Hematopoietic multipotent progenitor cell treated with erythropoietin and hydrocortisone succinate and interleukin-3 and kit ligand, for 8 days (in vitro differentiated cells): ENCODE data around the gene VPS41.

Experiments used
- DNase-seq: peaks from one replicate; pipeline ENCODE4 v3.0.0-alpha.2; 2015

The VPS41 gene

DNA sequence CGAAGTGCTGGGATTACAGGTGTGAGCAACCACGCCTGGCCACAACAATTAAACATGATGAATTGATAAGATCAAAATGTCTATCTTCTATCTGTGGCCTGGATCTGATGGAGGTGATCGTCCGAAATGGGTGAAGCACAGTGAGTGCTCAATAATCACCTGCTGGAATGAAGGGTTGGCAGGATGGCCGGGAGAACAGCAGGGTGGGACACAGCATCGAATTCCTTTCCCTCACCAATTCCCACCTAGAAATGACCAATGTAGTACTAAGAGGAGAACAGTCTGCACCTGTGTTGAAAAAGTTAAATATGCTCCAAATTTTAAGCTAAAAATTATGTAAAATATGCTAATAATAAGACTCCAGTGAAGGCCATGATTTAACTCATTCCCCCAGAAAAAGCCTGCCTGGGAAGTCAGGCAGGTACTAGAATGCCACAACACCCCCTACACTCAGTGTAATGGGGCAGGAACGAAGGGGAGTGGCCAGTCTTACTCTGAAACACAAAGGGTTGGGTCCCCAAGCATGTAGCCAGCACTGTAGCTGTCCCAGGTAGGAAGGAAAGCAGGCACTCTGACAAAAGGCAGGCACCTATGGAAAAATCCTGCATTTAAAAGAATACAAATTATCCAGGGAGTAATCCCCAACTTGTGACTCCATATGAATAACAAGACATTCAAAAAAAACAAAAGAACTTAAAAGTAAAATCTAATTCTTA lies 110.3 kb downstream of the VPS41 start:
- no peak for DNase-seq

DNA sequence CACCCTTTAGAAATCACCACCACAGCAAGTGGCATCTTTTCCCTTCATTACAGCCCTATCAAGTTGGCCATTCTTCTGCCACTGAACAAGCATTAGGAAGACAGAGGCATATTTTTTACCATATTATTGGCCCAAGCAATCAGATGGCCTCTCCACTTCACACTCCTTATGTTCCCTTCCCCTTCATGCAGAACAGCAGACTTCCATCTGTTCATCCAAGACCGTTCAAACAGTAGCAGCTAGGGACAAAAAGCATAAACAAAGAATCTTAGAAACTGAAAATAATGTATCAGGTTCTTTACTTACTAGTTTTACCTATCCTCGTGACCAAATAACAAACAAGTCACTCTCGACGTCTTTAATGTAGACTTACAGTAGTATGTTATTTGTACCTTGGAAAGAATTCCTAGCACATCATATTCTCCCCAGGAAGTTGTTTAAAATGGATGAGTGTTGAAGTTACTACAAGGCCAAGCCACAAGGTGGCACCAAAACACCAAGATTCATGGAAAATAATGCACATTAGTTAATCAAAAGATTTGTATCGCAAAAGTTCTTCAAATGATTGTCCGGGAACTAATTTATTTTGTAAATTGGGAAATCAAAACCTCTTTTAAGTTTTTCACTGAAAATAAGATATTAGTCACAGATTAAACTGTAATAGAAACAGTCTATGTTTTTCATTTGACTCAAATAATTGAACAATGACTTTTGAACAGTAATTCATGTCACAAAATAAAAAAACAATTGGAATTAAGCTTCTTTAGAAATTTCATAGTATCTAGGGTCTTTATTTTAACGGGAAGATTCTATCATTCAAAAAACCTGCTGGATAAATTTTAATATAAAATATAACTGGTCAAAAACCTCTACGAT lies 112.1 kb downstream of the VPS41 start:
- DNase-seq = peak; percentile 73

GRCh38 chr7:38795593-38795992 lies 113.4 kb downstream of the VPS41 start:
- DNase-seq = no peak

GRCh38 chr7:38781991-38782390 lies 127.0 kb downstream of the VPS41 start:
- no peak for DNase-seq

- DNase-seq = no peak
These were observed 131.4 kb downstream of the VPS41 start for GRCh38 chr7:38777609-38778008.

GRCh38 chr7:38775506-38776175 lies 133.3 kb downstream of the VPS41 start:
- DNase-seq = no peak

DNA sequence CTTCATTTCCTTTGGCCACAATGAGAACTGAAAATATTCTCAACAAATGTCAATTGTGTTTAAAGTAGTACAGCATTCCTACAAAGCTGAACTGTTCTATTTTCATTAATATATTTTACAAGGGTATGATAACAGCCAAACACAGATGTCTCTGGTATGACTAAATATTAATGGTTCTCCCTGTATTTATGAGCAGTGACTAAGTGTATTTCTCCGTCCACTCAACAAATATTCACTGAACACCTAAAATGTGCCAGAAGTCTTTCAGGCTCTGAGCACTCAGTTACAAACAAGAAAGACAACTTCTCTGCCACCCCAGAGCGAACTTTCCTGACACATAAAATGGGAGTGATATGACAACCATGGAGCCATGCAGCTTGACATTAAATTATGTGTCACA lies 135.6 kb downstream of the VPS41 start:
- no peak for DNase-seq

DNA sequence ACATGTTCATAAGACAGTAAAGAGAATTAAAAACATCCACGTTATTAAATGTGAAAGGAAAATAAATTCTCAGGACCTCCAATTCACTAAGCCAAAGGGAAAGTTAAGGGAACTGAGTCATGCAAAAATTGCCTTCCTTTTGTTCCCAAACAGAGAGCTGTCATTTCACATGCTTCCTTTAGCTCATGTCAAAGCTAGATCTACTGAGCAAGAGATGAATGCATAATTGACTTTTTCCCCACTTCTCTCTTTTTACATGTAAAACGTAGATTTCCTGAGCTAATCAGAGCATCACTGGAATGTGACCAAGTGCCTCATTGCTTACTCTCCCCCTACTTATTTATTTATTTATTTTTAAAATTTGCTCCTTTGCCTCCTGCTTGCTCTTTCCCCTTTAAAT lies 148.8 kb downstream of the VPS41 start:
- DNase-seq = no peak

DNA sequence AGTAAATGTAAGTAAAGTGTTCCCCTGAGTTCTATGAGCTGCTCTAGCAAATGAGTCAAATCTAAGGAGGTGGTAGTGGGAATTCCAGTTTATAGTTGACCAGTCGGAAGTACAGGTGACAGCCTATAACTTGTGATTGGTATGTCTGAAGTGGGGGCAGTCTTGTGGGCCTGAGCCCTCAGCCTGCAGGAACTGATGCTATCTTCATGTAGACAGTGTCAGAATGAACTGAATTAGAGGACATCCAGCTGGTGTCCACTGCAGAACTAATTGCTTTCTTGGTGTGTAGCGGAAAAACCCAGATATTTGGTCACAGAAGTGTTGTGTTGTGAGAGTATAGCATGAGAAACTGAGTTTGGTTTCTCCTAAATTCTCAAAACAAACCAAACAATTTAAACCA lies 150.0 kb downstream of the VPS41 start:
- DNase-seq = no peak

GRCh38 chr7:38757931-38758330 lies 151.1 kb downstream of the VPS41 start:
- DNase-seq = no peak

DNA sequence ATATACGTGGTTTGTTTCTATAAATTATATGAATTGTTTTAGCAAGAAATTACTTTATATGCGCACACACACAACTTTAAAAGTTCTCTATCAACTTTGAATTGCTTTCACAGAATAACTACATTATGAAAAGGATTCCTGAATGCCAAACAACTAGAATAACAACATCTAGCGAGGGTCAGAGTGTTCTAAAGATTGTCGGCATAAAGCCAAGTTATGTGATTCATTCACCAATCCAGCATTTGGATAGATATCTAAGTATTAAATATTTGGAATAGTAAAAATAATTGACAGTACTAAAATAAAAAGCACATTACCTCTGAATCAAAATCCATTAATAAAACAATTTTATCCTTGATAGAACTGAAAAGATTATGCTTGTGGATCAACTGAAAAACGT lies 152.5 kb downstream of the VPS41 start:
- no peak for DNase-seq

DNA sequence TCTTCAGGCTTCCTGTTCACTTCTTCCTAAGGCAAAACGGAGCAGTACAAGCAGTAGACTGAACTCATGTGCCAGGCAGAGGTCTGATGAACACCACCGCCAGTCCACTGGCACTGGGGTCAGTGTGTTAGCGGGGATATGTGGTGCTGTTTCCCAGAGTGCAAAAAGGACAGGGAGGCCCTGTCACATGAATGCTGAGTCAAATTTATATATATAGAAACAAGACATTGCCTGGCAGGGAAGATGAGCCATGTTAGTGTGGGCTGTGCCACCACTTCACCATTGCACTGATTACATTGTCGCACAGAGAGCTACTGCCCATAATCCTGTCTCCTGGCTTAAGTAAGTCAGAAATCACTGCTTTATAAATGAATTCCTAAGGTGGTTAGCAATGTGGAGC lies 155.6 kb downstream of the VPS41 start:
- DNase-seq = no peak

GRCh38 chr7:38751416-38751815 lies 157.6 kb downstream of the VPS41 start:
- DNase-seq = no peak

- DNase-seq = peak; percentile 10
These were observed 160.9 kb downstream of the VPS41 start for GRCh38 chr7:38748056-38748610.

- no peak for DNase-seq
These were observed 162.6 kb downstream of the VPS41 start for GRCh38 chr7:38746438-38746837.

GRCh38 chr7:38744746-38745145 lies 164.2 kb downstream of the VPS41 start:
- no peak for DNase-seq

- DNase-seq = no peak
These were observed 165.1 kb downstream of the VPS41 start for GRCh38 chr7:38743899-38744298.

DNA sequence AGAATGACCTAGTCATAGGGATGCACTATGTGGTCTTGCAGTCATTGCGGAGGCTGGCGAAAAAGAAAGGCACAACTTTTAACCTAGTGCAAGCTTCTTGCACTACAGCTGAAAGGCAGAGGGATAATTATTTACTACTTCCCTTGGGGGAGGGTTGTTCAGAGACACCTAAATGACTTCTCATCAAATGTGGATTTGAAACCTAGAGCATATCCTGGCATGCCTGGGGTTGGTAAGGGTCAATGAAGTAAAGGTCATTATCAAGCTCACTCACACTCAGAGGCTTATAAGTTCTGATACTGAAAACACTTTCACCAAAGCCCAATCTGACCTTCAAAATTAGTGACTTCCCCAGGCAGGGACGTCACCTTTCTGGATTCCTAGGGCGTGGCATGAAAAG lies 168.9 kb downstream of the VPS41 start:
- DNase-seq = no peak

GRCh38 chr7:38736138-38736537 lies 172.9 kb downstream of the VPS41 start:
- no peak for DNase-seq

GRCh38 chr7:38731215-38731614 lies 177.8 kb downstream of the VPS41 start:
- DNase-seq = no peak

DNA sequence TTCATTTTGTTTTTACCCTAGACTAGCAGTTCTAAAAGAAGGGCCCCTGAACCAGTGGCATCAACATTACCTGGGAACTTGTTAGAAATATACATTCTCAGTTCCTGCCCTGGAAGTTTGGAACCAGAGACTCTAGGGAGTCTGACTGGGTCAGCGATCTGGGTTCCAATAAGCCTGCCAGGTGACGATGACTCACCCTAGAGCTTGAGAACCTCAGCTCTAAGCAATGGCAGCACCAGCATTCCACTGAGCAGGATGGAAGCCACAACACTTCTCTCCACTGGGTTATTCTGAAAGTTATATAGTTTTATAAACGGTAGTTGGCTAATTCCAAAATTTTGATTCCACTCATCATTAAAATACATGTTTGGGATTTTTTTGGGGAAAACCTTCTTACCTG lies 180.8 kb downstream of the VPS41 start:
- DNase-seq = no peak

GRCh38 chr7:38727184-38727940 lies 181.6 kb downstream of the VPS41 start:
- no peak for DNase-seq

DNA sequence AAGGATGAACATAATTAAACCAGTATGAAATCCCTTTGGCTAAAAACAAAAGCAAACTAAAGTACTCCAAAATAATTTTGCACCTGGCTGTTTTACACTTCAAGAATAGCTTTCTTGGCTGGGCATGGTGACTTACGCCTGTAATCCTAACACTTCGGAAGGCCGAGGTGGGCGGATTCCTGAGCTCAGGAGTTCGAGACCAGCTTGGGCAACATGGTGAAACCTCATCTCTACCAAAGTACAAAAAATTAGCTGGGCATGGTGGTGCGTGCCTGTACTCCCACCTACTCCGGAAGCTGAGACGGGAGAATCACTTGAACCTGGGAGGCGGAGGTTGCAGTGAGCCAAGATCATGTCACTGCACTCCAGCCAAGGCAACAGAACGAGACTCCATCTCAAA lies 185.7 kb downstream of the VPS41 start:
- no peak for DNase-seq
